HEK293 (cell line): Measurements from ENCODE around the gene CNOT4.

Source experiments
- CTCF ChIA-PET: fragments of 350-600 bp; formaldehyde crosslinking; extraction: SDS; loops from one replicate; lab custom pipeline; 2021; ENCODE audit warnings: antibody characterized with exemption; lab: Yijun Ruan, JAX
- POLR2A ChIA-PET: fragments of 300-600 bp; formaldehyde crosslinking; extraction: SDS; loops from one replicate; lab custom pipeline; 2020; ENCODE audit warnings: antibody characterized with exemption, inconsistent platforms; lab: Yijun Ruan, JAX
- H3K27ac ChIP-seq: fragments of 200-500 bp; sonication (Bioruptor generic); 2 replicates; pipeline ENCODE4 v1.5.1; 2014; ENCODE audit warnings: low read depth, low read length, control low read depth, inconsistent platforms; ENCODE audit errors: extremely low read depth
- H3K36me3 ChIP-seq, 2 experiments: fragments of 200-500 bp in 1 of 2; sonication (Bioruptor generic) in 1 of 2; 1 replicate in 1 of 2; 2 replicates in 1 of 2; pipeline ENCODE4 v1.5.1; 2014 to 2017; ENCODE audit warnings: inconsistent platforms in 2 of 2, low read length in 2 of 2; ENCODE audit not compliant: control insufficient read depth in 2 of 2, insufficient read depth in 1 of 2
- H3K4me1 ChIP-seq: fragments of 200-500 bp; sonication (Bioruptor generic); 2 replicates; pipeline ENCODE4 v1.5.1; 2014; ENCODE audit warnings: mild to moderate bottlenecking, low read length, inconsistent platforms; ENCODE audit not compliant: control insufficient read depth, insufficient read depth
- H3K4me3 ChIP-seq: 2 replicates; pipeline ENCODE4 v1.5.1; 2011; ENCODE audit warnings: low read depth, mild to moderate bottlenecking, control low read depth, low read length, moderate library complexity
- H3K9me3 ChIP-seq: fragments of 200-500 bp; sonication (Bioruptor generic); 2 replicates; pipeline ENCODE4 v1.5.1; 2014; ENCODE audit warnings: low read depth, low read length, inconsistent platforms; ENCODE audit not compliant: control insufficient read depth, insufficient read depth
- CTCF ChIP-seq: fragments of 450-650 bp; formaldehyde crosslinking; IDR thresholded peaks from 2 replicates; pipeline ENCODE4 v1.5.1; 2016; ENCODE audit warnings: missing biosample characterization, missing genetic modification characterization
- GLIS1 ChIP-seq: fragments of 450-650 bp; formaldehyde crosslinking; IDR thresholded peaks from 2 replicates; pipeline ENCODE4 v1.5.1; 2016; ENCODE audit warnings: missing biosample characterization, missing genetic modification characterization
- OSR2 ChIP-seq: fragments of 450-650 bp; formaldehyde crosslinking; IDR thresholded peaks from 2 replicates; pipeline ENCODE4 v1.5.1; 2016; ENCODE audit warnings: missing biosample characterization, missing genetic modification characterization
- PRDM4 ChIP-seq: fragments of 450-650 bp; formaldehyde crosslinking; IDR thresholded peaks from 2 replicates; pipeline ENCODE4 v1.5.1; 2017; ENCODE audit warnings: missing biosample characterization, missing genetic modification characterization
- SCRT2 ChIP-seq: fragments of 450-650 bp; formaldehyde crosslinking; IDR thresholded peaks from 2 replicates; pipeline ENCODE4 v1.5.1; 2016; ENCODE audit warnings: missing biosample characterization, missing genetic modification characterization
- SP2 ChIP-seq: fragments of 450-650 bp; formaldehyde crosslinking; IDR thresholded peaks from 2 replicates; pipeline ENCODE4 v1.5.1; 2016; ENCODE audit warnings: missing biosample characterization, missing genetic modification characterization
- ZBTB48 ChIP-seq: fragments of 450-650 bp; formaldehyde crosslinking; IDR thresholded peaks from 2 replicates; pipeline ENCODE4 v1.5.1; 2016; ENCODE audit warnings: missing biosample characterization, missing genetic modification characterization
- ZNF174 ChIP-seq: fragments of 450-650 bp; formaldehyde crosslinking; IDR thresholded peaks from 2 replicates; pipeline ENCODE4 v1.5.0; 2017; ENCODE audit warnings: missing biosample characterization, mild to moderate bottlenecking, missing genetic modification characterization
- ZNF184 ChIP-seq: fragments of 450-650 bp; IDR thresholded peaks from 2 replicates; pipeline ENCODE4 v1.5.1; 2018; ENCODE audit warnings: missing biosample characterization, mild to moderate bottlenecking, missing genetic modification characterization
- ZNF211 ChIP-seq: fragments of 450-650 bp; formaldehyde crosslinking; IDR thresholded peaks from 2 replicates; pipeline ENCODE4 v1.5.1; 2016; ENCODE audit warnings: low read depth, missing biosample characterization, missing genetic modification characterization
- ZNF223 ChIP-seq: fragments of 450-650 bp; formaldehyde crosslinking; IDR thresholded peaks from 2 replicates; pipeline ENCODE4 v1.5.1; 2016; ENCODE audit warnings: missing biosample characterization, missing genetic modification characterization
- ZNF292 ChIP-seq: fragments of 450-650 bp; formaldehyde crosslinking; IDR thresholded peaks from 2 replicates; pipeline ENCODE4 v1.5.1; 2016; ENCODE audit warnings: low read depth, missing biosample characterization, missing genetic modification characterization, borderline replicate concordance
- ZNF560 ChIP-seq: fragments of 450-650 bp; formaldehyde crosslinking; IDR thresholded peaks from 2 replicates; pipeline ENCODE4 v1.5.1; 2017; ENCODE audit warnings: missing biosample characterization, missing genetic modification characterization, borderline replicate concordance
- ZNF624 ChIP-seq: fragments of 450-650 bp; formaldehyde crosslinking; IDR thresholded peaks from 2 replicates; pipeline ENCODE4 v1.5.1; 2017; ENCODE audit warnings: missing biosample characterization, missing genetic modification characterization
- TF ChIP-seq, protein P1 (sequence below): fragments of 450-650 bp; formaldehyde crosslinking; IDR thresholded peaks from 2 replicates; pipeline ENCODE4 v1.5.1; 2016; ENCODE audit warnings: missing biosample characterization, missing genetic modification characterization
- TF ChIP-seq, protein P2 (sequence below): fragments of 450-650 bp; formaldehyde crosslinking; IDR thresholded peaks from 2 replicates; pipeline ENCODE4 v1.5.1; 2016; ENCODE audit warnings: missing biosample characterization, missing genetic modification characterization, borderline replicate concordance
- TF ChIP-seq, protein P3 (sequence below): fragments of 450-650 bp; formaldehyde crosslinking; IDR thresholded peaks from 2 replicates; pipeline ENCODE4 v1.5.0; 2017; ENCODE audit warnings: missing biosample characterization, missing genetic modification characterization, borderline replicate concordance

CNOT4 gene

DNA sequence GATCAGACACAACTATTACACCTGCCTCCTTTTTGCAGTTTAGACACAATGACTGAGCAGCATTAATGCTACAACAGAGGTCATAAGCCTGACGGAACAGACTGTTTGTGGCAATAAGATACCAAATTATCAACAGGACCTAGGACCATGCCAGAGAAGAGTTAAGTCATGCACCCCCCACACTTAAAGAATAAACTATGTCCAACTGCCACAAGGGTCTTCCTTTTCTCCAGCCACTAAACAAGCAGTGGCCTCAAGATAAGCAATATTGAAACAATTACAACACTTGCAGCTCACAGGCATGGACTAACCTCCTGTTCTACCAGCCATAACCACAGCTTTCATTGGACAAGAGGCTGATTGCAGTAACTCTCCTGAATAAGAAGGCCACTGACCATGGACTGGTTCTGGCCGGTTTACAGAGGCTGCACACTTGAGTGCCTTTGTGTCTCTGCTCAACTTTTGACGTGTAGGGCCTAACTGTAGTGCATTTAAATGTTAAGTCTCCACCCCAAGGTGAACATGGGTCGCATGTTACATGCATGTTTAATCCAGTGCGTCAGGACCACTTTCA lies 171.8 kb downstream of the CNOT4 start:
- Histone ChIP-seq H3K4me3 (no peak overlapping the region), H3K36me3 (no peaks in the 10 kb centered on the region), H3K9me3 (no peaks in the 10 kb centered on the region), H3K27ac (no peak overlapping the region), H3K4me1 (no peaks in the 10 kb centered on the region)
- ChIA-PET POLR2A (interaction anchor here (0.6 kb wide), 1 partner anchor 136 kb away, joined by 3 read pairs; no protein-coding TSS in a partner anchor), CTCF (interaction anchor here (7.2 kb wide), 1 partner anchor 57 kb away, joined by 32 read pairs; no protein-coding TSS in a partner anchor)
- TF ChIP-seq OSR2 (tag by site-specific recombination) (no peak), SCRT2 (tag by site-specific recombination) (peak; percentile 70; the same call in 1 of the 2 replicates)
- TF ChIP-seq, all 188 proteins: peak for 1

DNA sequence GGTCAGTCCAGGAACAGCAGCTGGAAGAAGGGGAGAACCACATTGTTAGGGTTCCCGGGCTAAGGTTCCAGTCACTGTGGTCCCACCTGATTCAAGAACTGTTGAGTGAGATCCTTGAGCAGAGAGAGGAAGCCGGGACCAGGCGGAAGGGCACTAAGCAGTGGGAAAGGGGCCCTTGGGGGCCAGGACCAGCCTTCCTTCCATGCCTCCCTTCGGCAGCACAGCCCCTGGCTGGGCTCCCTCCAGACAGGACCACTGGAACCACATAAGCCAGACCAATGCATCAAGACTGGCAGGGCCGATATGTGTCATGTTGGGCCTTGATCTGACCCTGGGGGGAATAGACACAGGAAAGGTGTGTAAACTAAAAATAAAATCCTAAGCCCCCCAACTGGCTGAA lies 172.4 kb downstream of the CNOT4 start:
- ChIA-PET CTCF (no interaction called here), POLR2A (no interaction called here)
- Histone ChIP-seq H3K4me1 (no peaks in the 10 kb centered on the region), H3K36me3 (no peaks in the 10 kb centered on the region), H3K4me3 (no peak overlapping the region)
- TF ChIP-seq ZNF223 (tag by site-specific recombination) (no peak), CTCF (tag by site-specific recombination) (no peak), ZNF211 (no peak), ZNF624 (tag by site-specific recombination) (no peak), GLIS1 (tag by site-specific recombination) (no peak), SP2 (no peak), ZNF184 (tag by site-specific recombination) (no peak), PRDM4 (tag by site-specific recombination) (no peak), ZBTB48 (tag by site-specific recombination) (no peak), ZNF292 (no peak), ZNF174 (tag by site-specific recombination) (no peak), ZNF560 (tag by site-specific recombination) (no peak)
- TF ChIP-seq, protein P1, sequence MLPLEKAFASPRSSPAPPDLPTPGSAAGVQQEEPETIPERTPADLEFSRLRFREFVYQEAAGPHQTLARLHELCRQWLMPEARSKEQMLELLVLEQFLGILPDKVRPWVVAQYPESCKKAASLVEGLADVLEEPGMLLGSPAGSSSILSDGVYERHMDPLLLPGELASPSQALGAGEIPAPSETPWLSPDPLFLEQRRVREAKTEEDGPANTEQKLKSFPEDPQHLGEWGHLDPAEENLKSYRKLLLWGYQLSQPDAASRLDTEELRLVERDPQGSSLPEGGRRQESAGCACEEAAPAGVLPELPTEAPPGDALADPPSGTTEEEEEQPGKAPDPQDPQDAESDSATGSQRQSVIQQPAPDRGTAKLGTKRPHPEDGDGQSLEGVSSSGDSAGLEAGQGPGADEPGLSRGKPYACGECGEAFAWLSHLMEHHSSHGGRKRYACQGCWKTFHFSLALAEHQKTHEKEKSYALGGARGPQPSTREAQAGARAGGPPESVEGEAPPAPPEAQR (tag by site-specific recombination): no peak
- TF ChIP-seq, protein P2, sequence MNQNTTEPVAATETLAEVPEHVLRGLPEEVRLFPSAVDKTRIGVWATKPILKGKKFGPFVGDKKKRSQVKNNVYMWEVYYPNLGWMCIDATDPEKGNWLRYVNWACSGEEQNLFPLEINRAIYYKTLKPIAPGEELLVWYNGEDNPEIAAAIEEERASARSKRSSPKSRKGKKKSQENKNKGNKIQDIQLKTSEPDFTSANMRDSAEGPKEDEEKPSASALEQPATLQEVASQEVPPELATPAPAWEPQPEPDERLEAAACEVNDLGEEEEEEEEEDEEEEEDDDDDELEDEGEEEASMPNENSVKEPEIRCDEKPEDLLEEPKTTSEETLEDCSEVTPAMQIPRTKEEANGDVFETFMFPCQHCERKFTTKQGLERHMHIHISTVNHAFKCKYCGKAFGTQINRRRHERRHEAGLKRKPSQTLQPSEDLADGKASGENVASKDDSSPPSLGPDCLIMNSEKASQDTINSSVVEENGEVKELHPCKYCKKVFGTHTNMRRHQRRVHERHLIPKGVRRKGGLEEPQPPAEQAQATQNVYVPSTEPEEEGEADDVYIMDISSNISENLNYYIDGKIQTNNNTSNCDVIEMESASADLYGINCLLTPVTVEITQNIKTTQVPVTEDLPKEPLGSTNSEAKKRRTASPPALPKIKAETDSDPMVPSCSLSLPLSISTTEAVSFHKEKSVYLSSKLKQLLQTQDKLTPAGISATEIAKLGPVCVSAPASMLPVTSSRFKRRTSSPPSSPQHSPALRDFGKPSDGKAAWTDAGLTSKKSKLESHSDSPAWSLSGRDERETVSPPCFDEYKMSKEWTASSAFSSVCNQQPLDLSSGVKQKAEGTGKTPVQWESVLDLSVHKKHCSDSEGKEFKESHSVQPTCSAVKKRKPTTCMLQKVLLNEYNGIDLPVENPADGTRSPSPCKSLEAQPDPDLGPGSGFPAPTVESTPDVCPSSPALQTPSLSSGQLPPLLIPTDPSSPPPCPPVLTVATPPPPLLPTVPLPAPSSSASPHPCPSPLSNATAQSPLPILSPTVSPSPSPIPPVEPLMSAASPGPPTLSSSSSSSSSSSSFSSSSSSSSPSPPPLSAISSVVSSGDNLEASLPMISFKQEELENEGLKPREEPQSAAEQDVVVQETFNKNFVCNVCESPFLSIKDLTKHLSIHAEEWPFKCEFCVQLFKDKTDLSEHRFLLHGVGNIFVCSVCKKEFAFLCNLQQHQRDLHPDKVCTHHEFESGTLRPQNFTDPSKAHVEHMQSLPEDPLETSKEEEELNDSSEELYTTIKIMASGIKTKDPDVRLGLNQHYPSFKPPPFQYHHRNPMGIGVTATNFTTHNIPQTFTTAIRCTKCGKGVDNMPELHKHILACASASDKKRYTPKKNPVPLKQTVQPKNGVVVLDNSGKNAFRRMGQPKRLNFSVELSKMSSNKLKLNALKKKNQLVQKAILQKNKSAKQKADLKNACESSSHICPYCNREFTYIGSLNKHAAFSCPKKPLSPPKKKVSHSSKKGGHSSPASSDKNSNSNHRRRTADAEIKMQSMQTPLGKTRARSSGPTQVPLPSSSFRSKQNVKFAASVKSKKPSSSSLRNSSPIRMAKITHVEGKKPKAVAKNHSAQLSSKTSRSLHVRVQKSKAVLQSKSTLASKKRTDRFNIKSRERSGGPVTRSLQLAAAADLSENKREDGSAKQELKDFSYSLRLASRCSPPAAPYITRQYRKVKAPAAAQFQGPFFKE (tag by site-specific recombination): no peak
- TF ChIP-seq, protein P3, sequence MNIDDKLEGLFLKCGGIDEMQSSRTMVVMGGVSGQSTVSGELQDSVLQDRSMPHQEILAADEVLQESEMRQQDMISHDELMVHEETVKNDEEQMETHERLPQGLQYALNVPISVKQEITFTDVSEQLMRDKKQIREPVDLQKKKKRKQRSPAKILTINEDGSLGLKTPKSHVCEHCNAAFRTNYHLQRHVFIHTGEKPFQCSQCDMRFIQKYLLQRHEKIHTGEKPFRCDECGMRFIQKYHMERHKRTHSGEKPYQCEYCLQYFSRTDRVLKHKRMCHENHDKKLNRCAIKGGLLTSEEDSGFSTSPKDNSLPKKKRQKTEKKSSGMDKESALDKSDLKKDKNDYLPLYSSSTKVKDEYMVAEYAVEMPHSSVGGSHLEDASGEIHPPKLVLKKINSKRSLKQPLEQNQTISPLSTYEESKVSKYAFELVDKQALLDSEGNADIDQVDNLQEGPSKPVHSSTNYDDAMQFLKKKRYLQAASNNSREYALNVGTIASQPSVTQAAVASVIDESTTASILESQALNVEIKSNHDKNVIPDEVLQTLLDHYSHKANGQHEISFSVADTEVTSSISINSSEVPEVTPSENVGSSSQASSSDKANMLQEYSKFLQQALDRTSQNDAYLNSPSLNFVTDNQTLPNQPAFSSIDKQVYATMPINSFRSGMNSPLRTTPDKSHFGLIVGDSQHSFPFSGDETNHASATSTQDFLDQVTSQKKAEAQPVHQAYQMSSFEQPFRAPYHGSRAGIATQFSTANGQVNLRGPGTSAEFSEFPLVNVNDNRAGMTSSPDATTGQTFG (tag by site-specific recombination): no peak
- TF ChIP-seq, all 188 proteins: peak for 0
- Histone ChIP-seq H3K9me3 (no peaks in the 10 kb centered on the region), H3K27ac (no peak overlapping the region)
